HL-60/S4 treated with retinoic acid at 250 ng/mL for 4 days and 3 days (cell line): ENCODE measurements around the gene TNS1.

Experiments
- in situ Hi-C: fragments of 300-500 bp; cut with MboI; formaldehyde crosslinking; loops from 2 replicates; pipeline ENCODE4 v1.7.0; 2022; ENCODE audit warnings: low sequenced_read_pairs

TNS1 gene

DNA sequence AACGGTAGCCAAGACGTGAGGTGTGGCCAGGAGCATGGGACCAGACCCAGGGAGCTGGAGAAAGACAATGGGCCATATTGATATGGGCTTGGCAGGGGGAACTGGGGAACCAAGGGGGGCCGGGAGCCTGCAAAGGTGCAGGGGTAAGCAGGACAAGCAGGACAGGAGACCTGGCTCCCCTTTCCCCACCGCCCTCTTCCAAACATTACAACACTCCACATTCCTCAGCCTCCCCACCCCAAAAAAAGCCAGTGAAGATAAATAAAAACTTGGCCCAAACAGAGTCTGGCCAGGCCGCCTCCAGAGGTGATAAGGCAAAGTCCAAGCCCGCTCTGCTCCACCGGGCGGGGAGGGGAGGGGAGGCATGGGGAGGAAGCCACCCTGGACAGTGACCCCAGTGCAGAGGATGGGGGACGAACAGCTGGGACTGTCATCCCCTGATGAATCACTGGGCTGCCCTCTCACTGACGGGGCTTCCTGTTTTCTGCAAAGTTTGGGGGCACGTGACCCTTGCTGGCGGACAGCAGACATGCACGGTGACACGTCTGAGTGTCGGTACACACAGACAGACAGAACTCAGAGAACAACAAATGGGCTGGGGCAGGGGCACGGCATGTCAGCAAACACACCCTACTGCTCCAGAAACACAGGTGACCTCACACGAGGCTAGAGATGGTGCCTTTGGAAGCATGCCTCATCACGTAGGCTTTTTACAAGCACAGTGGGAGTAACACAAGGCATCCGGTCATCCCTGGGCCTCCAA is 100.2 kb downstream of the TNS1 start:
- in situ Hi-C loops, result no loop called here

DNA sequence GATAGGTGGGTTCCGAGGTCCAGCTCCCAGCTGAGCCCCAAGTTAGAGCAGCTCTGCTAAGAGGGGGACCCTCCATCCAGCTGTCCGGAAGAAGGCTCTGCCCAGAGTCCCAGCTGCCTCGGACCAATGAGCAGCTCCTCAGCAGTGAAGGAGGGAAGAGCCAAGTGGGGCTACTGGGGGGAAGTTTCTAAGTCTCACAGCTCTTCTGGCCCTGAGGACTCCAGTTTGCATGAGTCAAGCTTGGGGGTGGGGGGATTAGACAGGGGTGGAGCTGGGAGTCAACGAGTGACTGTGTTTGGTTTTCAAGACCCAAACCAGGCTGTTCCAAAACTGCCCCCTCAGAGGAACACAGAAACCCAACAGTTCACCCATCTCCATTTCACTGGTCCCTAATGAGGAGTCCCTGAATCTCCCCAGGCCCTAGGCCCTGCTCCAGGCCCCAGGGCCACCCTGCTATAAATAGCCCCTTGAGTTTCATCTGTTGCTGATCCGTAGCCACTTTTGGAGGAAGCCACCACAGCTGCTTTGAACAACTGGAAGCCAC is 100.9 kb downstream of the TNS1 start:
- in situ Hi-C loops, result no loop called here

DNA sequence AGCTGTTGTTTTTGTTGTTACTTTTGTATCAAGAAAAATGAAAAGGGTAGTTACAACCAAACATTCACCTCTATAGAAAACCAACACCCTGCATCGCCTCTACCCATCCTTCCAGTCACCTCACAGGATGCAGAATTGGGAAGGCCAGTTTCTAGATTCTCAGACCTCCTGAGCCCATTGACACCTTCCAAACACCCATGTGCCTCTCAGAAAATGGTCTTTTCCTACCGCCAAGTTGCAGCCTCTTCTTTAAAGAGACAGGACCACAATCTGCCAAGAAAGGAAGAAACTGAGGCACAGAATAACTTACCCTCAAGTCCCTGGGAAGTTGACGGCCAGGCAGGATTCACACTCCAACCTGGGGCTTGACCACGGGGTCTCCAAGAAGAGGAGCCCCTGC is 101.4 kb downstream of the TNS1 start:
- in situ Hi-C loops, result no loop called here

DNA sequence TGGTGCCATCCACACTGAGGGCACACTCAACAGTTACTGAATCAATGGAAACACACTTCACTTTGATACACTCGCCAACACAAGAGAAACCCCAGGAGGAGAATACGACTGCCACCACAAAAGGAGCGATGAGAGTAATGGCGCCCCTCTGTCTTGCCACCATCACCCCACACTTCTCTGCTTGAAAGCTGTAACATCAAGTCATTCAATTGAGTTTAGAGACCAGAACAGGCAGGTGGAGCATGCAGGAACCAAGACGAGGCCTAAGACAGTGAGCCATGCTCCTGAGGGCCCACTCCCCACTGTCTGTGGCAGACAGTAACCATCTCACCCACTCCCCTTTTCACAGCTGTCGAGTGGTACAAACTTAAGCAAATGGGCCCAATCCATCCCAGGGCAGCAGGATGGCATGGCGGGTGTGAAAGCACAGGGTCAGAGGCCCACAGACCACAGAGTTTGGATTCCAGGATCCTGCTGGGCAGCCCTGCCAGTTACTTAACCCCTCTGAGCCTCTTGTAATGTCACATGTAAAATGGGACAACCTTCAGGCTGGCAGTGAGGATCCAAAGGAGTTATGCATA is 101.9 kb downstream of the TNS1 start:
- in situ Hi-C loops, result no loop called here

DNA sequence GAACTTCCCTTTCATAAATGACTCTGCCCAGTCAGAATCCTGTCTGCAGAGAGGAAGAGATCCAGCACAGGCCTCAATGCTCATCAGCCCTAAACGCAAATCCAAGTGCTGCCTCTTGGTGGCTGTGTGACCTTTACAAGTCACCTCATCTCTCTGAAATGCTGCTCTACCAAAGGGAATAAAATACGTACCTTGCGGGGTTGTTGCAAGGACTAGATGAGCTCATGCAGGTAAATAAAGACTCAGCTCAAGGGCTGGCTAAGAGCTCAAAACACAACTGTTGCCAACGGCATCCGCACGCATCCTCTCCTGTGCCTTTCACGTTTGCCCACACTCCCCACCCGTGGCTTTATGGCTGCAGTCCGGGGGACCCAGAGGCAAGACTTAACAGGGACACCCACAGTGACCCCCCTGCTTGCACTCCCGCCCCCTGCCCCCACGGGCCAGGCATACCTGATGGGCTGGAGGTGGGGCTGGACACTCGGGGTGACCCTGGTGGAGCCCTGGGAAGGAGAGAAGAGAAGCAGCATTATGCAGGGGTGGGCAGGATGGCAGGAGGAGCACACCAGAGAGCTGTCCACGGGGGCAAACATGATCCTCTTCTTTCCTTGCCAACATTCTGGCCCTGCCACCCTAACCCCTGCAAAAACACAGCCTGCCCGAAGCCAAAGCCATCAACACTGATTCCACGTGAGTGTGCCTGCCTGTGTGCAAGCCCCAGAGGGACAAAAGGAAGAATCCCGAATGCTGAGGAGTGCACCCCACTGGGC is 102.6 kb downstream of the TNS1 start:
- in situ Hi-C loops, result no loop called here

DNA sequence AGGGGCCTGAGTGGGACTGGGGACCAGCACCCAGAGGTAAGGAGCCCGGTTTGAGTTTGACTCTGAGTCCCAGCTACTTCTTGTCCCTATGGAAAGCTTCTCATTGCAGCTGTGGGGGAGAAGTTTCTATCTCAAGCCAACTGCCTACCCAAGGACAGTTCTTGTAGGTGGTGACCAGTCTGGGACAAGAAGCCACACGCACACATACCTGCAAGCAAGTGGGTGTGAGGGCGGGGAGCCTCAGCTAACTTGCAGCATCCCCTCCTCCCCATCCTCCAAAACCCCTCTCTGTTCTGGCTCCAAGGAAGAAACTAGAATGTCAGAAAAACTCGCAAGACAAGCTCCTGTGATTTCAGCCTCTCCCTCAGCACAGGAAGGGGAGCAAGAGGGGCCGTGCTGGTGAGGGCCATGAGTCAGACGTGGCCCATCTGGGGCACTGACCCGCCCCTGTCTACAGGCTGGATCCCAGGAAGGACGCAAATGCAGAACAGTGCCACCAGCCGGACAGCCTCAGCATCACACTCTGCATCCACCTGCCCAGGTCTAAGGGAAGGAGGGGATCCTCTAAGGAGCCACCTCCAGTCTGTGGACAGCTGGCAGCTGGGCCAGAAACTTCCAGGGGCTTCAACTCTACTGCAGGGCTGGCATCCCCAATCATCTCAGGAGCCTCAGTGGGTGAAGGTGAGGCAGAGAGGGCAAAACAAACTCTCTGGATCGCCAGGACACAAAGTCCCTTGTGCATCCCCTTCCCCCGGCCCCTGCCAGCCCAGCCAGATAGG is 103.4 kb downstream of the TNS1 start:
- in situ Hi-C loops, result no loop called here

DNA sequence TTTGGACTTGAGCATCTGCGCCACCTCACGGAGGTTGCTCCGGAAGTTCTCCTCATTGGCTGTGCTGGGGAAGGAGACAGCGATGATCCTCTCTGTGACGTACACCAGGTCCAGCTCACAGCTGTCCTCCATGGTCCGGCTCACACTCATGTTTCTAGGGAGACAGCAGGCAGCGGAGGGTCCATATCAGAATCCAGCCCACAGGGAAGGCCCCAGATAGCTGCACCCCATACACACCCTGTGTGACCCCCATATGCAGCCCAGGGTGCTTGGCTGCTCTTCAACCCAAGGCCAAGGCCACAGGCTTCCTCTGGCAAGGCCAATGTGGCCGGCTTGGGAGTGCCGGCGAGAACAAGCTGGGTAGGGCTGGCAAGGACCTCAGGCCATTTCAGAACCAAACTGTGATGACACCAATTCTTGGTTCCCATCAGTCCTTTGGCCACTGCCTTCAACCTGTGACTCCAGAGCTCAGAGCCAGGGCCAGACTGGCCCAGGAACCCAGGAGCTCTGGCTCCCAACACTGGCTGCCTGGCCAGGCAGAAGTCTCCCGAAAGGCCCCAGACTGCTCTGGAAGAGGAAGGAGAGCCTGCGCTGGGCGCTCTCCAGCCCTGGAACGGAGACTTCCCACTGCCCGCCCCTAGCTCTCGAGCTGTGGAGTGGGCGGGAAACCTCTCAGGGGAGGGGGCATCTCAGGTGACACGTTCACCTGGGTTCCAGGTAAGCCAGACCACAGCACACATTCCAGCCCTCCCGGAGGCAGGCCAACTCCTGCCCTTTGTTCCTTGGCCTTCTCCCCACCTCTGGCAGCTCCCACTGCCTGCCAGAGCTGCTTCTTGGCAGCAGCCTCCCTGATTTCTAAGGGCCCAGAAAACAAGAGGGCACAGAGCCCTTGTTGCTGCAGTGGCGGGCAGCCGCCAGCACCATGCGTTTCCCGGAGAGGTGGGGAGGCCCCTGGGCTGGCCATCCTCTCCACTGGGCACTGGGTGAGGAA is 104.7 kb downstream of the TNS1 start:
- in situ Hi-C loops, result no loop called here

DNA sequence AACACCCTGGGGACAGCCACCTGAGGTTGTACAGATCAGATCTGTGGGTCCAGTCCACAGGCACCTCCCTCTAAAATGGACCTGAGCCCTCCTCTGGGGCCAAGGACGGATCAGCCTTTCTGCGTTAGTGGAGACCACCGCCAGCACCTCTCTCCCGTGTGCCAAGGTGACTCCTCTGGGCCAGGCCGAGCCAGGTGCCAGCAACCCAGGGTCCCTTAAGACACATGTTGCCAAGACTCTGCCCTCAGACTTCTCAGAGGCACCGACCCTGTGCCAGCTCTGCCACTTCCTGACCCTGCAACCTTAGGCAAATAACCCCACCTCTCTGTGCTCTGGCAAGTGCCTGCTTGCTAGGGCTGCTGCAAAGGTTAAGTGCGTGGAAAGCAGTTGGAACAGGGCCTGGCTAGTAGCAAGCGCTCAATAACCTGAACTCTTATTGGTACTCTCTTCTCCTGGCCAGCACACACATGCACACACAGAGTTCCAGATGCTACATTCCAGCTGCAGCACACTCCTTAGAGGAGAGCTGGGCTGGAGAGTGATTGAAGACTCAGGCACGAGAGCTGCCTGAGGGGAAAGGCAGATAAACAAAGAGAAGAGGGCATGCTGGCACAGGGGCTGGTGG is 105.6 kb downstream of the TNS1 start:
- in situ Hi-C loops, result no loop called here

DNA sequence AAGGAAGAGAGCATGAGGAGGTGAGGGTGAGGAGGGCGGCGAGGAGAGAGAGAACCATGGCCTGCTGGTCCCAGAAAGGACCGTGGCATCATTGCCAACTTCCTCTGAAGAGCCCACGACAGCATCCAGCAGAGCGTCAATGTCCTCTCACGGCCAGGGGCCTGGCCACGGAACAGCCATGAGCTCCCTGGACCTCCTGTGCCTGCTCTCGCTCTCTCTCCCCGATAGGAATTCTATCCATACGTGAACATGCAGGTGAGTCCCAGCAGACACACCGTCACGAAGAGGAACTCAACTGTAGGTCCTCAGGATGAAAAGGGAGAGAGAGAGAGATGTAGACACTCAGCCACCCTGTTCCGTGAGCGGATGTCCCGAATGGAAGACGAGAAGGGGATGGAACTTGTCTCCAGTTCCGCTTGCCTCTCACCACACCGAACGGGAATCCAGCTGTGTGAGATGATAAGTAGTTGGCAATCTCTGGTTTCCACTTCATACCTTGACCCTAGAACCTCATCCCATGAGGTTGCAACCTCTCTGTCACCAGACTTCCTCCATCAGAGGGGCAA is 107.6 kb downstream of the TNS1 start:
- in situ Hi-C loops, result no loop called here

DNA sequence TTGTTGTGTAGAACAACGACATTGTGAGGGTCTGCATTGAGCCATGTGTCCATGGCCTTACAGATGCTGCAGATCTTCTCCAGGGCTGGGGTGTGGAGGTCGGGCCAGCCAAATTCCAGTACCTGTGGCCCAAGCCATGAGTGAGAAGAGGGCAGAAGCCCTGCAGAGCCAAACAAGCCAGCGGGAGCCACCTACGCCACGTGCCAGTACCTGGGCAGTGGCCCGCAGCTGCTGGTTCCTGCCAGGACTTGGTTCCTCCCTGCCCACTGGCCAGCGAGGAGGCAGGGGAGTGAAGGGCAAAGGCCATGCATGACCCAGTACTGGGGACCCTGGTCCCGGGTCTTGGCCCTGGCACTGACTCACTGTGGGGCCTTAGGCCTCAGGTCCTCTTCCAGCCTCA is 109.4 kb downstream of the TNS1 start:
- in situ Hi-C loops, result no loop called here

DNA sequence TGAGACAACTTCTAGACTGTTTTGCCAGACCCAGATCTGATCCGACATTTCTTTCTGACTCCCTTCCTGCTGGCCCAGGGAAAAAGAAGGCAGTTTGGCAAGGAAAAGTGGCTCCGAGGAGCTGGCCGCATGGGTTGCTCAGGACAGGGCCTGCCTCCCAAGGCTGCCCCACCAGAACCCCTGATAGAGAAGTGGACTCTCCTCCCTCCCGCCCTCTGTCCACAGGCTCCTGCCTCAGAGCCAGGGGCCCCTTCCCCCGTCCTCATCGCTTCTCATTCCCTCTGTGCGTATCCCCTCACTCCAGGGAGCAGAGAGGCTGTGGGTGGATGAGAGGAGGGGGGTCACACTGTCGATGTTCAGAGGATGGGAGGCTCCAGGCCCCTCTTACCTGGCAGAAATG is 110.2 kb downstream of the TNS1 start:
- in situ Hi-C loops, result no loop called here

DNA sequence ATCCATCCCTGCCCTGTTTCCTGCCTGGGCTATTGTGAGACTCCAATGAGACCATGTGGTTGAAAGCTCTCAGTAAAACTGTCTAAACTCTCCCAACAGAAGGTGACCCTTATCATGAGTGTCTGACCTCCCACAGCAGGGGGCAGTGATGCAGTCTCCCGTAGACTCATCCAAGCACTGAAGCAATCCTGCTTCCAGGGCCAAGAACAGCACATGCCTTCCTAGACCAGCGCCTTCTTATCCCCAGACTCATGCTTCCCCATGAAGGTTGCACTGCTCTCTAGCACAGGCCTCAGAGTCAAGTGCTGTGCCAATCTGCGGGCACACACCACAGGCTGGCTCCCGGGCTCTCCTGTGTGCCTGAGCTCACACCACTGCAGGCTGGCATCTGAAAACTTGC is 112.3 kb downstream of the TNS1 start:
- in situ Hi-C loops, result no loop called here

DNA sequence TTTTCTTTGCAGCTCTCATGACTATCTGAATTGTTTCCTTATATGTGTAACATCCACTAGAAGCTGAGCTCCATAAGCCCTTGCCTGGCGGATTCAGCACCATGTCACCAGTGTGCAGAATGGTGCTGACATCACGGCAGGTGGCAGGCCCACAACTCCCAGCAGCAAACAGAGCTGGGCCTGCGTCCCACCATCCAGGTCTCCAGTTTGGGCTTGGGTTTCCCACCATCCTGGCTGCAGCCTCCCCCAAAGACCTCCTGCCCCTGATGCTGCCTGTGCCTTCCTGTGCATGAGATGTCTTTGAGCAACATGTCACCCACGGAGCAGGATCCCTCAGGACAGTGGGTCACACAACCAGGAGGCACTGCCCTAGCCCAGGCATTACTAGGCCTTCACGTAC is 113.1 kb downstream of the TNS1 start:
- in situ Hi-C loops, result loop anchor here (10.0 kb wide), 1 partner anchor 95 kb away; no protein-coding TSS in a partner anchor

DNA sequence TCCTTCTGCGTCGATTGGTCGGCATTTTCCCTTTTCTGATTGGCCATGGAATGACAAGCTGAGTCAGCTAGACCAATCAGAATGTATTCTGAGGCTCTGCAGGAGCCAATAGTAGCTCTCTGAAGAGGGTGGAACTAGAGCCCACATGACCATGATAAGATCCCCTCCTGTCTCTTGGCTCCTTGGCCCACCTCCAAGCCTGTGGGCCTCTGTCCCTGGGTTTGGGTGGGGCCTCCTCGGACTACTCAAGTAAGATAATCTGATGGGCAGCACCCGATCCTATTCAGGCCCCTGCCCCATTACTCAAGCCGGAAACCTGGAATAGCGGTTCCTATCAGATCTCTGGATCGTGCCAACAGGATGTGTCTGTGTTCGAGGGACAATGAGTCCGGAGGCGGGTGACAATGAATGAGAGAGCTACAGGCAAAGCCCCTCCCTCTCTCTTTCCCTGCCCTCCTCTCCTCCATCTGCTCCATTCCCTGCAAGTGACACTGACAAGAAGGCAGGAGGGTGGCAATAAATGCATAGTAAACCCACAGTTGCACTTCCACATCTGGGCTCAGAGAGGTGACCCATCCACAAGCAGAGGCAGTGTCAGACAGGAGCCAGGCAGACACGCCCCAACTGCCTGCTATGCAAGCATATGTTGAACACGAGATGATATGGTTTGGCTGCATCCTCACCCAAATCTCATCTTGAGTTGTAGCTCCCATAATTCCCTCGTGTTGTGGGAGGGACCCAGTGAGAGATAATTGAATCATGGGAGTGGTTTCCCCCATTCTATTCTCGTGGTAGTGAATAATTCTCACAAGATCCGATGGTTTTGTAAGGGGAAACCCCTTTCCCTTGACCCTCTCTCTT is 114.7 kb downstream of the TNS1 start:
- in situ Hi-C loops, result loop anchor here (10.0 kb wide), 1 partner anchor 93 kb away; no protein-coding TSS in a partner anchor

DNA sequence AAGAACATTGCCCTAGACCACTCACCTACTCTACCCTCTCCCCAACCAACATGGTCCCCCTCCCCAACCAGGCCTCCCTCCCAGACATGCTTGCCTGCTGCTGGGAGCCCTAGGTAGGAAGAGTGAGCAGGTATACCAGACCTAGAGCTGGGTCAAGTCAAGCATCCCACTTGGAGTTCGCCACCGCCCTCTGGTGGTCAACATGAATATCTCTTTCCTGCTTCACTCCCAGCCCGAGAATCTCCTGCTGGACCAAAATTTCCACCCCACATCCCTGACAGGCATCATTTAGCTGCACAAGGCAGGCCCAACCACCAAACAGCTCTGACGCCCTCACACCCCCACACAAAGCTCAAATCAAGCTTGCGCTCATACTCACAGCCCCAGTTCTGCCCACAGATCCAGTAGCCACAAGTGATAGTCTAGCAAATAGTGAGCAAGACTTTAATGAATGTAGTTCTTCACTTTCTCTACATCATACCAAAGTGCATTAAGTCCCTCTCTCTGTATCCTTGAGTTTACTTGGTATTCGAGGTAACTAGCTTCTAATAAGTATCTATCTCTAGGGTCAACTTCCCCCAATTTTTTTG is 116.0 kb downstream of the TNS1 start:
- in situ Hi-C loops, result loop anchor here (10.0 kb wide), 1 partner anchor 92 kb away; no protein-coding TSS in a partner anchor

DNA sequence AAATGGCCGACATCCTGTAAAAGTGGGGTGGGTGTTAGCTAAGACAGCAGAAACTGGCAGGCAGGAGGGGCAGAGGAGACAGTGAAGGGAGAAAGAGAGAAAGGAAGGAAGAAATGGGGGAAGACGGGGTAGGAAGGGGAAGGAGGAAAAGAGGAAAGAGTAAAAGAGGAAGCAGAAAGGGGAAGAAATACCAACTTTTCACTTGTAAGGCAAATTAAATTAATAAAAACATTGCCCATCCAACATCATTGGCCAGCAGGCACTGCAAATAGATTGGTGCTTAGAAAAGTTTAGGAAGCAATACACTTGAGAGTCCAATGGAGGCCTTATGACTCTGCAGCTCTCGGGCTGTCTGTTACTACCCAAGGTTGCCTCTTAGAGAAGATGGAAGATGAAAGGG is 116.7 kb downstream of the TNS1 start:
- in situ Hi-C loops, result loop anchor here (10.0 kb wide), 1 partner anchor 91 kb away; no protein-coding TSS in a partner anchor

DNA sequence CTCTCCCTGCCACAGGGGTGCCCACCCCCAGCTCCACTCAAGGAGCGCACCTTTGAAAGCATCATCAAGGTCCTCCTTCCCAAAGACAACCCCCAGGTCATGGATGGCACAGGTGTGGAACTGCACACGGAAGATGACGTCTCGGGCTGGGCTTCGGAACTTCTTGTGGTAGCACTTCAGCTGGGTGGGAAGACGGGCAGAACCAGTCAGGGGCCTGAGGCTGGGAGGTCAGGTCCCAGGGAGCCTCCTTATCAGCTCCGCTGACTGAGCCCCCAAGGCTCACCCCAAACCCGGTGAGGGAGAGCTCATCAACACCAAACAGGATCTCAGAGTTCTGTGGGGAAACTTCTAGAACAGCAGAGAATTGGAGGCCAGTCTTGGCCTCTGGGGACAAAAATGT is 117.8 kb downstream of the TNS1 start:
- in situ Hi-C loops, result loop anchor here (10.0 kb wide), 1 partner anchor 90 kb away; no protein-coding TSS in a partner anchor
